Effector CD8-positive, alpha-beta T cell (primary cell): ENCODE results near the gene FXYD6.
"Not testable (repeated sequence)": the region's sequence is repeated elsewhere in the genome, so short reads cannot be mapped to it uniquely, and the experiment has no call there.

Experiments
- DNase-seq: peaks from one replicate; lab custom pipeline; 2025; lab: John Stamatoyannopoulos, UW

The FXYD6 gene

DNA sequence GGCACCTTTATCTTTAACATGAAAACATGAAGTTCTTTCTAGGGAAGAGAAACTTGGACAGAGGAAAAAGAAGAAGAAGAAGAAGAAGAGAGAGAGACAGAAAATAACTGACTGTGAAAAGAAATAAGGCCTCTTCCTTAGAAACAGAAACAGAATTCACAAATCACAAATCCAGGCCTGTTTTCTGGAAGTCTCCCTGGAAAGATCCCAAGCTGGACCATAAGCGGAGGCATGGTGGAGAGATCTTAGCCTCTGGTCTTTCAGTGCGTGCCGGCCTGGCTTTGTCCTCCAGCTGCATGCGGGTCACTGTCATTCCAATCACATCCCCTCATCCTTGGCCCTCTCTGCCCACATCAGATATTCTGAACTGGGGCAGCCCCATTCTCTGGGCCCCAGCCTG, 6.9 kb downstream of the FXYD6 start:
- DNase-seq = no peak

DNA sequence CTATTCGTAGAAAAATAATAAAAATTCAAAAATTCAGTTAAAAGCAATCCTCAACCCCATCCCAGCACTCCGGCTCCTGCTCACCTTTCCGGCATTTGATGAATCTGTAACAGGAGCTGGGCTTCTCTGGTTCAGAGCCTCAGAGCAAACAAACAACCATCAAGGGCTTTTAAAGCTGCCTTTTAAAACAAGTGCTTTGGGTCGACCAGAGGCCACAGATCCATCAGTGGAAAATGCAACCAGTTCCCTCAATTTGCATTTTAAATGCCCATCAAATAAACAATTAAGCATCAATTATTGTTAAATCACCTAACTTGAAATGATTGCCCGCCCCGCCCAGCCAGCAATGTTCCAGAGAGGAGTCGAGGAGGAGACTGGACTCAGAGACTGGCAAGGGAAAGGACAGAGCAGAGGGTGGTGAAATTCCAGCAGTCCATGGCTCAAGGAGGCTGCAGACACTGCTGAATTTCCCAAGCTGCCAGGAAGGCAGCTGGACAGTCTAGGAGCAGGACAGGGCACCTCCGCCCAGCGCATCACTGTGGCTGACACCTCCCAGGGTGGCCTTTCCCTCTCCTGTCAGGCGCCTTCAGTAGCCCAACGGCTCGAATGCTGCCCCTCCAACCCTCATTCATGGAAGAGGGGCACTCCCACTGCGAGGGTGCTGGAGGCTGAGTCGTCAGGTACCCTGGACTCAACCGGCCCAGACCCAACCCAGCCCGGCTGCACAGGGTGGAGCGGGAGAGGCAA, 7.5 kb downstream of the FXYD6 start:
- DNase-seq = no peak

DNA sequence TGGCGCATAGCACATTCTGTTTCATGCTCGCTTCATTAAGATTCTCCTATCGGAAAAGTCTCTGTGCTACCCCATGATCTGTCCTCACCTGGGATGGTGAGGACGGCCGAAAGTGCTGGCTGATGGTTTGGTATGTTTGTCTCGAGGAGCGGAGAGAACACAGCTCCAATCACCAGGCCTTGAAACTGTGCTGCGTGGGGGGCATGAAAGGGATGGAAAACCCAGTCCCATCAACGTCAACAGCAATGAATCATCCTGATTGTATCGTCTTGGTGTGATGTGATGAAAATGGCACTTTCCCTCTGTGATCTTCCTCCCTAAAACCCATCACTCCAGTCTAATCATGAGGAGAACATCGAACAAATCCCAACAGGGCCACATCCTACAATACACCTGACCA, 8.4 kb downstream of the FXYD6 start:
- DNase-seq = no peak

DNA sequence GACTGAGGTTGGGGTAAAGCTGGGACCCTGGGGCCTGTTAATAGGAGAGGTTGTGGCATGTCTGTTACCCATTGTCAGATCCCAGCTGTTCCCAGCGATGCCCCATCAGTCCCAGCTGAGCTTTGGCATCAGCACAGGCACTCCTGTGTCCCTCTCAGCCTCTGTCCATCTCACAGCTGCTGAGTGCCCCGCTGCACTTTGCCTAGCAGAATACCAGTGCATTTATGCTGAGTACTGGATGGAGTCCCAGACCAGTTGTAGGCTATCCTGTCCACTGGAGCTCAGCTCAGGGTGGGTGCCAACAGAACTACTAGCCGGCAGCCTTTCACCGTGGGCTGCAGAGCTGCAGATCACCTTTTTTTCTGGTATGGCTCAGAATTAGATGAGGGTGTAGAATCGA, 9.9 kb downstream of the FXYD6 start:
- DNase-seq = no peak

DNA sequence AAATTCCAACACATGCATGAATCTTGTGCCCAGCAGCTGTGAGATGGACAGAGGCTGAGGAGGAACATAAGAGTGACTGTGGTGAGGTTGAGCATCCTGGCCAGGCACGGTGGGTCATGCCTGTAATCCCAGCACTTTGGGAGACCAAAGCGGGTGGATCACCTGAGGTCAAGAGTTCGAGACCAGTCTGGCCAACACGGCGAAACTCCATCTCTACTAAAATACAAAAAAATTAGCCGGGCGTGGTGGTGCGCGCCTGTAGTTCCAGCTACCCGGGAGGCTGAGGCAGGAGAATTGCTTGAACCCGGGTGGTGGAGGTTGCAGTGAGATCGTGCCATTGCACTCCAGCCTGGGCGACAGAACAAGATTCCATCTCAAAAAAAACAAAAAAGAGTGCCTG, 10.9 kb downstream of the FXYD6 start:
- not testable (repeated sequence) for DNase-seq

DNA sequence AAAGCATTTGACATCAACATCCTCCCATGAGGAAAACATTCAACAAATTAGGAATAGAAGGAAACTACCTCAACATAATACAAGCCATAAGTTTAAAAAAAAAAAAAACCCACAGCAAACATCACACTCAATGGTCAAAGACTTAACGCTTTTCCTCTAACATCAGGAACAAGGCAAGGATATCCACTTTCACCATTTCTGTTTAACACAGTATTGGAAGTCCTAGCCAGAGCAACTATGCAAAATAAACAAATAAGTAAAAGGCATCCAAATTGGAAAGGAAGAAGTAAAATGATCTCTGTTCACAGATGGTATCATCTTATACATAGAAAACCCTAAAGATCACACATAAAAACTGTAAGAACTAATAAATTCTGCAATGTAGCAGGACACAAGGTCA, 13.1 kb downstream of the FXYD6 start:
- DNase-seq = no peak

DNA sequence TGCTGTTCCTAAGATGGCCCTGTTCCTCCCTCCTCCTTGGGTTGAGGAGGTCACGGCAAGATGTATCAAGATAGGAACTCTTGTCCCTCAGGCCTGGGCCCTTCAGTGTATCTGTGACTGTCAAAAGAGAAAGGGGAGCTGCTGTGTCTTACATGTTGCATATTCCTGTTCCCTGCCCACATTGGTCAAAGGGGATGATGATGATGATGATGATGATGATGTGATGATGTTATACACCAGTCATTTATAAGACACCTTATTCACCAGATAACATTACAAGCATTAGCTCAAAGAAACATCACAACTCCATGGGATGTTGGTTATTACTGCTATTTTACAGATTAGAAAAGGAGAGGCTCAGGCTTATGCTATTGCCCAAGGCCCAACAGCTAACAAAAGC, 13.7 kb downstream of the FXYD6 start:
- DNase-seq = no peak

DNA sequence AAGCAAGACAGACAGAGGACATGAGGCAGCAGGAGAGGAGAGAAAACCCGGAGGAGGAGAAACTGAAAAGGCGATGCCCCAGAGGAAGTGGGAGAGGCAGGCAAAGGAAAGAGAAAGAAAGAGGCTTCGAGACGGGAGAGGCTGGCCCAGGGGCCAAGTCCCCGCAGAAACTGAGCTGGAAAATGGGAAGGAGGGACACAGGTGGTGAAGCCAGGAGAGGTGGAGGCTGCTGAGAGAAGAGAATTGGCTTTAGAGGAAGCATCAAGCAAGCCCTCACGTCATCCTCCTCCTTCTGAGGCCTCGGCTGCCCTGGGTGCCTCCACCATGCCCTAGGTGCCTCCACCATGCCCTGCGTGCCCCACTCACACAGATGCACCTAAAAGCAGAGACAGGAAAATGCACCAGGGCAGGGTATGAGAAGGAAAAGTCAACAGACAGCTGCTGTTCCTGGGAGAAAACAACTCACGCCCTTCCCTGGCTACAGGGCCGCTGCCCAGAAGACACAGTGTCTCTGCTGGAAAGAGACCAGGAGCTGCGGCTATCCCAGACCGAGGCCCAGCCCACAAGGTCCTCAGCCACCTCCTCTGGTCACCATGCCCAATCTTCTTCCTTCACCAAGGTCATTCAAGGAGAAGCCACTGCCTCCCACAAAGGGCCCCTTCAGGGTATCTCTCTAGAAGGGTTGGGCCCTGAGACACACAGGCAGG, 14.3 kb downstream of the FXYD6 start:
- DNase-seq = no peak

DNA sequence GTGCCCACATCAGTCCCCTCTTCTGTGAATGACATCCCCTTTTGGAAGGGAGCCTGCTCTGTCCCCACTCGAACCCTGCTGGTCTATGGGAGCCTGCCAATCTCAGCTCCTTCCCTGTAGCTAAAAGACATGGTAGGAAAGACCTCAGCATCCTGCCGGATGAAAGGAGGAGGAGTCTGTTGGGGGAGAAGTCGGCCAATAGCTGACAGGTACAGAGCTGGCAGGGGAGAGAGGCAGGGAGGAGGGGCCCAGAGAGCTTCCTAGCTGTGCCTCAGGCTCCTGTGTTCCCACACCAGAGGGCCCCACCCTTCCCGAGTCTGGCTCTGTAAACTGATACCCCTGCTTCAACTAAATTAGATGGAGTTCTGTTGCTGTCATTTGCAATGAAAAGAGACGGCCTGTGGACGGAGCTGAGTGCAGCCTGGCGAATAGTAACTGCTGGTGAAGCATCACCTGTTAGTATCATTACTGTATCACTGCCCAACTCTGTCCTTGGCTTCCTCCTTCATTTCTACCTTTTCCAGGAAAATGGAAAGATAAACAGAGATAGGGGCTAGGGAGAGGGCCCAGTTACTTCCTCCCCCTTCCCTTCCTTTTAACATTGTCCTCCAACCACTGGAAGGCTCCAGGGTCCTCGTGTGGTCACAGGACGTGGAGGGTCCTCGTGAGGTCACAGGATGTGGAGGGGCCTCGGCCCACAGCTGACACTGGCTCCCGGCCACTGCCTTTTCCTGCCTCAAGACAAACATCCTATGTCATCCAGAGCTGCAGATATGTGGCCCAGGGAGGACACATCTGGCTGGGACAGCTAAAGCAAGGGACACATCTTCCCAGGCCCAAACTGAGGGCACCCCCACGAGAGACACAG, 15.1 kb downstream of the FXYD6 start:
- DNase-seq = no peak

DNA sequence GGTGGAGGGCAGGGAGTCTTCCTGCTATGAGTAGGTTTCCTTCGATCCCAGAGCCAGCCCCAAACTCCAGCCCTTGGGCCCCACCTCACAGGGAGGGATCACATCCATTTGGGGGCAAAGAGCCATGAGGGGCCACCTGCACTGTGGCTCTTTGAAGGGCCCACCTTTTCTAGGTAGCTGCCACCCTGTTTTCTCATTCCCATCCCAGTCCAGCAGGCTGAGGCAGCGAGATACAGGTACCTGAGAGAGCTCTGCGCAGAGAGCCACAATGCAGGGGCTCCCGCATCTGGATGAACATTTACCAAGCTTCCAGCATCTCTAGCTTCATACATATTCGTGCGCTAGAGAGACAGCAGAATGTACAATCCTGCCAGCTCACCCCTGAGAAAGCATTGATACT, 16.3 kb downstream of the FXYD6 start:
- no peak for DNase-seq

DNA sequence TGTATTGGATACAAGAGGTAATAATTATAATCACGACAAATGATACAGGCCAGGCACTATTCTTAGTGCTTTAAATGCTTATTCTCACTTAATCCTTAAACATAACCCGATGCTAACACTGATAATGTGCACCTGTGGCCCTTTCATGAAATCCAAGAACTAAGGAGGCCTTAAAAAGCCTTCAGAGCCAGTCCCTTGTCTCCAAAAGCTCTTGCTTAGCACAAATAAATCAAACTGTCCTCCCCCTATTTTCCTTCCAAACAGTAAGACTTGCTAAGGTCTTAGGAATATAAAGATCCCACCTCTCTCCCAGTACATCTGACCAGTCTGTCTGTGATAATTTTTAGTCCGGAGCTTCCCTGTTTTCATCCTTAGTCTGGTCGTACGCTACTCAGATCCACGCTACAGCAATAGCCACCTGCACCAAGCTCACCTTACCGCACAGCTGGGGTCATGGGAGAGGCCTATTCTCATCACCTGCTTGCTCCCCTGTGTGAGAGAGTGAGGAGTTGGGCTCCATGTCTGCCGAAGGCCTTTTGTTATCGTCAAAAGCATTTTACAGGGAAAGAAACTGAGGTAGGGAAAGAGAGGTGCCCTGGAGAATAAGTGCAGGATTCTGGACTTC, 16.9 kb downstream of the FXYD6 start:
- no peak for DNase-seq

DNA sequence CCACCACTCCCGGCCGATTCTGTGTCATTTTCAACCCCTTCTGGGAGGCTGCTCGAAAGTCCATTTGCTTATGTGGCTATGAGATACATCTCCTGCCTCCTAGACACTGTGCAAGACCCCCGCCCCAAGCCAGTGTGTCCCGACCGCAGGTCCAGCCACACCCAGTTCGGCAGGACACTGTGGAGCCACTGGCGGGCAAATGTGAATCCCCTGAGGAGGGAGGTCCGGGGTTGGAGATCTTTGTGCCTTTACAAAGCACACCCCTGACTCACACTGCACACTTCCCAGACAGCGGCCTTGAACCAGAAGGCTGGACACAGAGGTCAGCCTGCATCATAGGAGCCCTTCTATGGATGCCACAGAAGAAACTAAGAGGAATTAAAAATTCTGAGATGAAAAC, 17.4 kb downstream of the FXYD6 start:
- DNase-seq = no peak

DNA sequence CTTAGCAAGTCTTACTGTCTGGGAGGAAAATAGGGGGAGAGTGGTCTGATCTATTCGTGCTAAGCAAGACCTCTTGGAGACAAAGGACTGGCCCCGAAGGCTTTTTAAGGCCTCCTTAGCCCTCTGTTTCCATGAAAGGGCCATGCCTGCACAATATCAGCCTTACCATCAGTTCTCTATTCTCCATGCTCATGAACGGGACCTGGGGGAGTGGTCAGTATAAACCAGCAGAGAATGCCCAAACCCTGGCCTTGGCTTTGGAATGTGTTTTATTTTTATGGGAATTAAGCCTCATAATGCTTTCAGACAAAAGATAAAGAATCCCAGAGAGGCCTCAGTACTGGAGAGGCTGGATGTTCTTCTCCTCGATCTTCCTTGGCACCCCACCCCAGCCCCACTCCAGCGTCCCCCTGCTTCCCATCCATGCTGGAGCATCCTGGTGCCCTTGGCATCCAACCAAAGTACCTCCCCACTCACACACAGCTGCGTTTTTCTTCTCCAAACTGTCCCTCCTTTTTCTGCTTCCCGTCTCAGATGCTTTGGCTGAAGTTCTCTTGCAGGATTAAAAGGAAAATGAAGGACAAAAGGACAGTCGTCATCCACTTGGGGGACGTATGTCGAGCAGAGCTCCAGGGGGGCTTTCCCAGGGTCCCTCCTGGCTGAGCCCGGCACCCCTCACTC, 18.6 kb downstream of the FXYD6 start:
- DNase-seq = no peak

DNA sequence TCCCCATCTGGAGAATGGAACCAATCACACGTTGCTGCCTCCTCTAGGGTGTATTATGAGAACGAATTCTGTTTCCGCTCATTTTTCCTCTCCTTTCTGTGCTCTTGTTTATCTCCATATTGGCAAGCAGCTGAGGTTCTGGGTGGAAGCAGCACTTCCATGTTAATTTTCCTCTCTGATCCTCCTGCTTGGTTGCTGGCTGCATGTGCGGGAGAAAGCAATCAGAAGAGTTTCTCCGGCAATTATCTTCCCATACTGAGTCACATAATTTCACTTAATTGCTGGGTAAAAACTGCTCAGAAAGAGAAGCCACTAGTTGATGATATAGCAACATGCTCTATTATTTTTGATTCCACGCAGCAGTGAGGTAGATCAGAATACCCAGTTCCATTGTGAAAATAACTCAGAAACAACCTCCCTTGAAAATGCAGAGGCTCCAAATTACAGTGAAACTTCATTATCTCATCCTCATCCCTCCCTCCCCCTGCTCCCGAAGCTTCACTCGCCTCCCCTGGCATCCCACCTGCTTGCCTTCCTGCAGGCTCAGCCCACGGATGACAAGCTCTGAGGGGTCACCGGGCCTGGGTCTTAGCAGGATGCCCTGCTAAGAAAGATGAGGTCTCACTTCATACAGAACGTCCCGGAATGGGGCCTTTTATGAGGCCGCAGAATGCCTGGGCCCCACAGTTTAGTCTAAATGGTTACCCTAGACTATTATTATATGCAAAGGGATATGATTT, 20.4 kb downstream of the FXYD6 start:
- no peak for DNase-seq

DNA sequence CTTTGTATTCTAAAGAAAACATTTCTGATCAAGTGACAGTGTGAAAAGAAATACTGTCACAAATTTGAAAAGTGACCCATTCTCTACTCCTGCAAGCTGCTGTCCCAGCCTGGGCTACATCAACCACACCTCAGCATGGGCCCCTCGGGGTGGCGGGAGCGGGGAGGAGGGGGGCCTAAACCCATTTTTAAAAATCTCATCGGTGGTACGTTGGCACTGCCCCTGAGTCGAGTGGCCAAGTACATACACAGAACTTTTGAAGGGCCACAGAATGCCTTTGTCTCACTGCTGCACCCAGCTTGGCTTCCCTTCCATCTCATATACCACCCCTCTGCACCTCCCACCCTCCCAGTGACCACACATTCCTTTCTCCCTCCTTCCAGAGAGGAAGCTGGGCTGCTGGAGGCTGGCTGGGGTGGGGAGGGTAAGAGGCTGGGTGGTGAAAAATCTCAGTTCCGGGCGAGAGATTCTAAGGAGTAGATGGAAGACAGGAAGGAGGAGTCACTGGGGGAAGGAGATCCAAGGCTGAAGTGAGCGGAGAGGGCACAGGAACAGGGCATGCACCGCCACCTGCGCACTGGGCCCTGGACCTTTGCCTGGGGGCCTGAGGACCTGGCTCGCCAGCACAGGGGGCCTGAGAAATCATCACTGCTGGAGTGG, 21.1 kb downstream of the FXYD6 start:
- DNase-seq = no peak

DNA sequence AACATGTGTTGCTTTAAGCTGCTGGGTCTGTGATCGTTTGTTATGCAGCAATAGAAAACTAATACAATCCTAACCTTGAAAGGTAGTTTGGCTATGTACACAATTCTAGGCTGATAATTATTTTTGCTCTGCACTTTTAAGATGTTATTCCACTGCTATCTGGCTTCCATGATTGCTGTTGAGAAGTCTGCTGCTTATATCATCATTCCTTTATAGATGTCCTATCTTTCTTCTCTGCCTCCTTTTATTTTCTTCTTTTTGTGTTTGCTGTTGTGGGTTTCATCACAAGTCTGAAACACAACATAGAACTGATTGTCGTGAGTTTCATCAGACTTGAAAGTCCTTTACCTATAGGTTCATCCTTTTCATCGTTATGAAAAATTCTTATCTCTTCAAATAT, 24.1 kb downstream of the FXYD6 start:
- no peak for DNase-seq

DNA sequence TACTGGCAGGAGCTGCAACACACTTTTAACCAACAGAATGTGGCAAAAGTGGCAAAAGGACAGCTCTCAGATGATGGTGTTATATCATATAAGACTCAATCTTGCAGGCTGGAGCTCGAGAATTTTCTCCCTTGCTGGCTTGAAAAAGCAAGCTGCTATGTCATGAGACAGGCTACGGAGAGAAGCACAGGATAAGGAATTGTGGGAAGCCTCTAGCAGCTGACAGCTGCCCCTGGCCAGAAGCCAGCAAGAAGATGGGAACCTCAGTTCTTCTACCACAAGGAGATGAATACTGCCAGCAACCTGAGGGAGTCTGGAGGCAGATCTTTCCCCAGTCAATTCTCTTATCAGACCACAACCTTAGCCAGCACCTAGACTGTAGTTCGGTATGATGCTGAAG, 24.6 kb downstream of the FXYD6 start:
- DNase-seq = no peak

DNA sequence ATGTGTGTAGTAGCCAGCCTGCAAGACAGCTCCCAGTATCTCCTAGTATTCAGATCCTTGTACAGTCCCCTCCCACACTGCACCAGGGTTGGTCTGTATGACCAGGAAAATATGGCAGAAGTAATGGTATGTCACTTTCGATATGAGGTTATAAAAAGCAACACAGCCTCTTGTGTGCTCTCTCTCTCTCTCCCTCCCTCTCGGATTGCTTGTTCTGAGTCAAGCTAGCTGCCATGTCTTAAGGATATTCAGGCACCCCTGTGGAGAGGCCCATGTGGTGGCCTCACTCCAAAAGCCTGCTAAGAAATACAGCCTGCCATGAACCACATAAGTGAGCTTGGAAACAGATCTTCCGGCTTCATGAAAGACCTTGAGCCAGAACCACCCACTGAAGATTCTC, 25.4 kb downstream of the FXYD6 start:
- no peak for DNase-seq

DNA sequence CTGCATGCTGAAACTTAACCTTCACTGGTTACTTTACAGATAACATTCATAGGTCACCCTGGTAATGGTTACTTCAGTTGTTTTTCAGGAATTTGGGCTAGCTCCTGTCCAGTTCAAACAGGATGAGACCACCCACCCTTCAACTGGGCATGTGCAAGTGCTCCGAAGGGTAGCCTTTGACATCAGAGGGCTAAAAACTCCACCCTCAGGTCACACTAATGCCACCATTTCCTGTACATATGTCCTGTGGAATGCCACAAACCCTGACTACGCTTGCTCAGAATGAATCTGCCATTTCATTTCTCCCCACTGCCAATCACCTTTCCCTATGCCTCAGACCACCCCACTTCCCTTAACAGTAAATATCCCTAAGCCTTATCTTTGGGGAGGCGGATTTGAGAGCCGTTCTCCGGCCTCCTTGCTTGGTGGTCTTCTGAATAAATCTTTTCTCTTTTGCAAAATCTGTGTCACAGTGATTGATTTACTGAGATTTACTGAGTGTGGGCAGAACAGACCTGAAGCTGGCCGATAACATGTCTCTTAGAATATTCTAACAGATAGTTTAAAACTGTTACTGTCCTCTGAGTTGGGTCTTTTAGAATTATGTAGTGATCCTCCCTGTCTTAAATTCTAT, 26.6 kb downstream of the FXYD6 start:
- DNase-seq = no peak
